GM18520 (cell line): ENCODE results near the gene SMYD2.
"Not testable (repeated sequence)": the region's sequence is repeated elsewhere in the genome, so short reads cannot be mapped to it uniquely, and the experiment has no call there.

Source experiments
- ATAC-seq: cut with Tn5 transposase; IDR thresholded peaks from one replicate; pipeline ENCODE4 v1.9.1; 2021; ENCODE audit not compliant: unreplicated experiment

SMYD2 gene

GRCh38 chr1:214271174-214271858 lies 9.6 kb upstream of the SMYD2 start:
- ATAC-seq = no peak

- ATAC-seq = no peak
Measured at GRCh38 chr1:214271995-214272731, 8.8 kb upstream of the SMYD2 start.

DNA sequence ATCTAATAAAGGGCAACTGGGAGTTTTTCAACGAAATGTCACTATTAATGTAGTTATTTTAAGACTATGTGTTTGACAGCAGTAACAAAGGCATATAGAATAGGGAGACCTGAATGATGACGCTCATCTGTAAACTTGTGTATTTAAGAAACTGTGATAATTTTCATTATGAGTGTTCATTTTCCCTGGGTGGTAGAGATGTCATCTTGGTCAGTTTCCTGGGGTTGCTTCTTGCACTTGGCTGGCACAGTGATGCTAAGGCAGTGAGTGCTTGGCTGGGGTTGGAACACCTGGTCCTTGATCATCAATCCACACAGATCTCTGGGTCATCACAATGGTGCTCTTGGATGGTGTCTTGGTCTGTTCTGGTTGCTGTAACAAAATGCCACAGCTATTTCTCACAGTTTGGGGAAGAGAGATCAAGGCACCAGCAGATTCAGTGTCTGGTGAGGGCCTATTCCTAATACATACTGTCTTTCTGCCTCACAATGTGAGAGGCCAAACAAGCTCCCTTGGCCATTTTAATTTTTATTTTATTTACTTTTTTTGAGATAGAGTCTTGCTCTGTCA lies 7.9 kb upstream of the SMYD2 start:
- ATAC-seq = no peak

DNA sequence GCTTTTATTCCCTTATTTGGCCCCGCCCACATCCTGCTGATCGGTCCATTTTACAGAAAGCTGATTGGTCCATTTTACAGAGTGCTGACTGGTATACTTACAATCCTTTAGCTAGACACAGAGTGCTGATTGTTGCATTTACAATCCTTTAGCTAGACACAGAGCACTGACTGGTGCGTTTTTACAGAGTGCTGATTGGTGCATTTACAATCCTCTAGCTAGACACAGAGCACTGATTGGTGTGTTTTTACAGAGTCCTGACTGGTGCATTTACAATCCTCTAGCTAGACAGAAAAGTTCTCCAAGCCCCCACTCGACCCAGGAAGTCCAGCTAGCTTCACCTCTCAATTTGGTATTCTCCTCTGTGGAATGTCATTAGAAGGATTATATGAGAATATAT lies 5.3 kb upstream of the SMYD2 start:
- ATAC-seq = not testable (repeated sequence)

GRCh38 chr1:214276786-214277185 lies 4.2 kb upstream of the SMYD2 start:
- no peak for ATAC-seq

GRCh38 chr1:214277704-214278635 lies 3.0 kb upstream of the SMYD2 start:
- no peak for ATAC-seq

- no peak for ATAC-seq
Measured at GRCh38 chr1:214280386-214281020, 456 bp upstream of the SMYD2 start.

DNA sequence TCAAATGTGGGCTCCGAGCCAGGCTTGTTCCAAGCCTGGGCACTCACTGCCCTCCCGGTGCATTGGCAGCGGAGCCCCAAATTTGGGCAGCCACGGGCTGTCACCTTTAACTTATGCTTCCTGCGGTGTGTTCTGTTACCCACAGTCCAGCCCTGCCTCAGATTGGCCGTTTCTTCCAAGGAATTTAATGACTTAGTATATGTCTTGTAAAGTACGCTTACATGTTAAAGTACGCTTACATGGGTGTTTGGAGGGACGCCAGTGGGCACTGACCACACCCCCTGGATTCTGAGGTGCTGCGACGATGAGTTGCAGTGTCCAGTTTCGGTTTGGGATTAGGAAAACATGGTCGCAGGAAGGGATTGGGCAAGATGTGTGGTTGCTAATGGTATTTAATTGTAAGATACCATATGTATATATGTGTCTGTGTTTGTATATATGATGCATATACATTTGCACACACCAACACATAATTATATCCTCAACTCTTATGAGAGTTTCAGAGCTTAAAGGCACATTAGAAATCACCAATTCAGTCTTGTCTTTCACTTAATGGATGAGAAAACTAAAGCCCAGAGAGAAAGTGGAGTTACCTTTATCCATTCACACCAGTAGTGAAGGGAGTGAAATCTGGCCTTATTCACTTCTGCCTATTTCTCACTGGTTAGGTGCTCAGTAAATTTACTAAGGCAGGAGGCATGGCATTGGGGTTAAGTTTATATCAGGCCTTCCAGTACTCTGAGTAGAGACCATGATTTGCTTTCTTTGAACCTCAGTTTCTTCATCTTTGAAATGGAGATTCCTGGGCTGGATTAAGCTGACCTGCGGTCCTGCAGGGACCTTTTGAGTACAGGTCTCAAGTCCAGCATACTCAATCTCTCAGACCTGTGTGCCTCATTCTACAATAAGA lies 1.0 kb downstream of the SMYD2 start:
- peak; percentile 15 for ATAC-seq

- no peak for ATAC-seq
Measured at GRCh38 chr1:214282630-214283242, 1.8 kb downstream of the SMYD2 start.

DNA sequence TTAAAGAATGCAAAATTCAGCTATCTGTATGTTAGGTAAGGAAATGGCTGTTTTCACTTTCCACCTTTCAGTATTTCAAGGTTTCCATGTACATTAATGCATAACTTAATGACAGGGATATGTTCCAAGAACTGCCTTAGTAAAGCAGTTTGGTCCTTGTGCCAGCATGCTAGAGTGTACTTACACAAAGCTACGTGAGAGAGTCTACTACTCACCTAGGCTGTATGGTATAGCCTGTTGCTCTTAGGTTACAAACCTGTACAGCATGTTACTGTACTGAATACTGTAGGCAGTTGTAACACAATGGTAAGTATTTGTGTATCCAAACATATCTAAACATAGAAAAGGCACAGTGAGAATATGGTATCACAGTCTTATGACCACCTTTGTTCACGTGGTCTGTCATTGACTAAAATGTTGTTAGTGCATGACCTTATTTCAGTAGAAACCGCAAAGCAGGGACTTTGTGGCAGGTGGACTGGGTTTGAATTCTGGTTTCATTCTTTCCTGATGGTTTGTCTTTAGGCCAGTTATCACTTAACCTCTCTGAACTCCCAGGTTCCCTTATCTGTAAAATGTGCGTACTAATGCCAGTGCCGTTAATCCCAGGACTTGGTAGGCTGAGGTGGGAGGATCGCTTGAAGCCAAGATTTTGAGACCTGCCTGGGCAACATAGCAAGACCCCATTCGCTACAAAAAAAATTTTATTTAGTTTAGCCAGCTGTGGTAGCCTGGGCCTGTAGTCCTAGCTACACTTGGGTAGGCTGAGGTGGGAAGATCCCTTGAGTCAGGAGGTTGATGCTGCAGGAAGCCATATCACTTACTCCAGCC lies 4.9 kb downstream of the SMYD2 start:
- no peak for ATAC-seq

- no peak for ATAC-seq
Measured at GRCh38 chr1:214287884-214288283, 6.9 kb downstream of the SMYD2 start.

DNA sequence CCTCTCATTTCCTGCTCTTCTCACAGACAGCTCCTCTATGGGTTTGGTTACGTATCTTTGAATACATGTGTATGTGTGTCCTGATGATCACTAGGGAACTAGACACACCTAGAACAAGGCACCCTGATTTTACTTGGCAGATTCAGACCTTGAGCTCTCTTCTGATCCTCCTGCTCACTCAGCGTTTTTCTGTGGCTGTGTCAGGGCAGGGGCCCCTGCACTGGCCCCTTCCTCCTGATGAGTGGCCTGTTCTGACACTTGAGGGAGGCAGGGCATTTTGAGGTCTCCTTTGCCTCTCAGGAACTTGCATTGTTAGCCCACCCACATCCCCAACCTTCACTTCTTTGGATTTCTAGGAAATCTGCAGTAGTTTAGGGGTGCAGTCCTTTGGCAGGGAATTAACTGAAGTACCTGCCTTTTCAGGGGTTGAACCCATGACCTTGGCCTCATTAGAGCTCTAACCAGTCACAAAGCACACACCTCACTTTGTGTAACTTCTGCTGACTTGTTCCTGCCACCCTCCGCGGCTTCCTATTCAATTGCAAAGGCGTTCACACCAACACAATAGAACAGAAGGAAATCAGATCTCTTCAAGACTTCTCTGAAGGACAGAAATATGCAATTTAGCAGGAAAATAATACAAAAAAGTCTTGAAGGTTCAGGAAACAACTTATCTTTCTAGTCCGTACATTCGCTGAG lies 8.8 kb downstream of the SMYD2 start:
- no peak for ATAC-seq

DNA sequence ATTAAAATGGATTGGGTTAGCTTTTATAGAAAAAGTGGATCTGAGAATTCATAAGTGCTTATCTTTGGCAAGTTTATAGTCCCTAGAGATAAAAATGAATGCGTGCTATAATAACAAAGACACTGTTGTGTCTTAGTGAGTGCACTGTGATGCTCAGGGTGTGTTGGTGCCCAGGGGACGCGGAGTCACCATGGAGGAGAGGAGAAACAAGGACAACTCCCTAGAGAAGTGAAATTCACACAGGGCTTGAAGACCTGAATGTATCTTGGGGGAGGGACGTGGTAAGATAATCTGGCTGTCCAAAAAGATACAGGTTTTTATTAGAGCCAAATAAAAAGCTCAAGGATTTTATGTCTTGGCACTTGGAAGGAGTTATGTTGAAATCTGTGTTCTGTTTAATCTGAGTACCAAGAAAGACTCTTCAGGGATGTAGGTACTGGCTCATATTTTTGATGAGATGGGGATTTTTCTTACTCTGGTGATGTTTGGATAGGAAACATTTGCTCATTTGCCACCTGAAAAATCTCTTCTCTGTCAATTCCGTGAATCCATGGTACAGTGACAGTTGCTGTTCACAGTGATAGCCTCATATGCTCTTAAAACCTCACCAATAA lies 9.6 kb downstream of the SMYD2 start:
- no peak for ATAC-seq

- ATAC-seq = no peak
Measured at GRCh38 chr1:214292322-214292721, 11.4 kb downstream of the SMYD2 start.

DNA sequence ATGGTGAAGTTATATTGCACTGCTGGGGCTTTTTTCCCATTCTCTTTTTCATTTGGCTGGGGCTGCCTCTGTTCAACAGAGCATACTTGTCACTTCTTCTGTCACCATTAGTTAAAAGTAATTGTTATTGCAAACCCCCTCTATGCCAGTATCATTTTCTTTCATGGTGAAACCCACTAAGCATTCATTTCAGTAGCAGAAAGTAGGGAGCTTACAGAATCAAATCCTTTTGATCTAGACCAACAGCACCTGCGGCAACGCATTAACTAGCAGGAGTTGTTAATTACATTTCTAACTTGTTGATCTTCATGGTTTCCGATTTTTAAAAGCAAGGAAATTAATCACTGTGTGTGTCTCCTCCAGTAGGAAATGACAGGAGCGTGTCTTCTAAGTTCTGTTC lies 15.0 kb downstream of the SMYD2 start:
- no peak for ATAC-seq

- ATAC-seq = no peak
Measured at GRCh38 chr1:214296860-214297745, 16.1 kb downstream of the SMYD2 start.
